ENCODE results near the gene ZNF408.
"Not testable (repeated sequence)": the region's sequence is repeated elsewhere in the genome, so short reads cannot be mapped to it uniquely, and the experiment has no call there.

Gene ZNF408

DNA sequence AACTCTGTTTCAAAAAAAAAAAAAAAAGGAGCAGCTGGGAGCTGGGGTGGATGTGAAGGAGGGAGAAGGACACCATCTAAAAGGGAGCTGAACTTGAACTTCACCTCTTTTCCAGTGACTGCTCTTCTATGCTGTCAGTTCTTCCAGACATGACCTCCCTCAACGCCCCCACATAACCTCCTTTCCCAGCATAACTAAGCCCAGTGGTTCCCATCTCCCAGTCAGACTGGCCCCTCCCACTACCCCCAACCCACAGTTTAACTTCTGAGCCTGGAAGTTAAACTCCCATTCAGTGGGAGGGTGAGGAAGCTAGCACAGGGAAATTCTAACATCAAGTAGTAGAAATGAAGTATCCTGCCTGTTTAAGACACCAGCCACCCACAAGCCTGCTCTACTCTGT, 2.2 kb upstream of the ZNF408 start:
- DNase-seq: peak; percentile 56 to 73 (median 70)

DNA sequence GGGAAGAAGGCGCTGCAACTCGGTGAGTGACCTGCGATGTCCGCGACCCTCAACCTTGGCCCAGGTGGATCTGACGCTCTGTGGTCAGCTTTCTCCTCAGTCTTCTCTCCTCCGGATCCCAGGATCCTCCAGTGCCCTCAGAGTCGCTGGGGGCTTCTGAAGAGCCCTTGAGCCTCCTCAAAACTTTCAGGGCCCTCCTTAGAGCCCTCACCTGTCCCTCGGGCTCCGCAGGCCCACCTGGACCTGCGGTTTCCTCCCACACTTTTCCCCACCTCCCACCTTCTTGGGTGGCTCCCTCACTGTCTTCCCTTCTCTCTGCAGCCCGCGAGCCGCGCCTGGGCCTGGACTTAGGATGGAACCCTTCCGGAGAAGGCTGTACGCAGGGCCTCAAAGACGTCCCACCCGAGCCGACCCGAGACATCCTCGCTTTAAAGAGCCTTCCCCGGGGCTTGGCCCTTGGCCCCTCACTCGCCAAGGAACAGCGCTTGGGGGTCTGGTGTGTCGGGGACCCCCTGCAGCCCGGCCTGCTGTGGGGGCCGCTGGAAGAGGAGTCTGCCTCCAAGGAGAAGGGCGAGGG, 335 bp downstream of the ZNF408 start:
- DNase-seq: peak in 1 of 3 donors; percentile 22

DNA sequence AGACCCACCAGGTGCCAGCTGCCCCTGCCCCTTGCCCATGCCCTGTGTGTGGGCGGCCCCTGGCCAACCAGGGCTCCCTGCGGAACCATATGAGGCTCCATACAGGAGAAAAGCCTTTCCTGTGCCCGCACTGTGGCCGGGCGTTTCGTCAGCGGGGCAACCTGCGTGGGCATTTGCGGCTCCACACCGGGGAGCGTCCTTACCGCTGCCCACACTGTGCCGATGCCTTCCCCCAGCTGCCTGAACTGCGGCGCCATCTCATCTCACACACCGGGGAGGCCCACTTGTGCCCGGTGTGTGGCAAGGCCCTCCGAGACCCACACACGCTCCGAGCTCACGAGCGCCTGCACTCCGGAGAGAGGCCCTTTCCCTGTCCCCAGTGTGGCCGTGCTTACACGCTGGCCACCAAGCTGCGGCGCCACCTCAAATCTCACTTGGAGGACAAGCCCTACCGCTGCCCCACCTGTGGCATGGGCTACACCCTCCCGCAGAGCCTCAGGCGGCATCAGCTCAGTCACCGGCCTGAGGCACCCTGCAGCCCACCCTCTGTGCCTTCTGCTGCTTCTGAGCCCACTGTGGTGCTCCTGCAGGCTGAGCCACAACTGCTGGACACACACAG, 4.3 kb downstream of the ZNF408 start:
- no peak for DNase-seq

DNA sequence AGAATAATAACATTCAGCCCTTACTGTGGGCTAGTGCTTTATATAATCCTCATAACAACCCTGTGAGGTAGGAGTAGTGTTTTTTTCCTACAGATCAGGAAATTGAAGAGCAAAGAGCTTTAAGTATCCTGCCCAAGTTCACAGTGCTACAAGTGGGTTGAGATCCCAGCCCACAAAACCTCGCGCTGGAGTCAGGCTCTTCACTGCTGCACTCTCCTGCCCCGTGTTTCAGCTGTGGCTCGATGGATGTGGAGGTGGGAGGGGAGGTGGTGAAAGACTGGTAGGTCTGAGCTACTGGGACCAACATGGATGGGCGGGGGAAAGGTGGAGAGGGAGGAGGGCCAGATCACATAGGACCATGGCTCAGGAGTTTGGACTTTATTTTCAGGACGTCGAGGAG, 6.1 kb downstream of the ZNF408 start:
- DNase-seq: no peak

DNA sequence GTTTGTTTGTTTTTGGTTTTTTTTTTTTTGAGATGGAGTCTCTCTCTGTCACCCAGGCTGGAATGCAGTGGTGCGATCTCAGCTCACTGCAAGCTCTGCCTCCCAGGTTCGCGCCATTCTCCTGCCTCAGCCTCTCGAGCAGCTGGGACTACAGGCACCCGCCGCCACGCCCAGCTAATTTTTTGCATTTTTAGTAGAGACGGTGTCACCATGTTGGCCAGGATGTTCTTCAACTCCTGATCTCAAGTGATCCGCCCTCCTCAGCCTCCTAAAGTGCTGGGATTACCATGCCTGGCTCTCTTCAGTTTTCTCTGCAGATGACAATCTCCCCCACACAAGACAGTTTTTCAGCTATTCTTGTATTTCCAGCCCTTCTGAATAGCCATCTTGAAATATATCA, 8.5 kb downstream of the ZNF408 start:
- not testable (repeated sequence) for DNase-seq

DNA sequence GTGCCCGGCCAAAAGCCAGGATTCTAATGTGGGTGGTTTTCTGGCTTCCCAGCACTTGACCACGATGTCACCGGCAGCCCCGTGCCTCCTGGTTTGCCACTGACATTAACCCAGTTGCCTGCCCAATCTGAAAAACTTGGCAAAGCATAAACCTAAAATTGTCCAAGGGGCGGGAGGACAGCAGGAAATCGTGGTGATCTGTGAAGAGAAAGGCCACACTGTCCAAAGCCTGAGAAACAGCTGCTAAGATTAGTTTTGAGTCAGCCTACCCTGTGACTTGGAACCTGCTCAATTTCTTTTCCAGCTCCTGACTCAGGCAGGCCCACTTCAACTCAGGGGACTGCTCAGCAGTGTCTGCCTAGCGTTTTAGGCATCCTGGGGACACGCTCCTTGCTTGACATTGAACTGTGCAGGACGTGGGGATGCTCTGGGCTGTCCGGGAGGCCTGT, 10.0 kb downstream of the ZNF408 start:
- DNase-seq: no peak

DNA sequence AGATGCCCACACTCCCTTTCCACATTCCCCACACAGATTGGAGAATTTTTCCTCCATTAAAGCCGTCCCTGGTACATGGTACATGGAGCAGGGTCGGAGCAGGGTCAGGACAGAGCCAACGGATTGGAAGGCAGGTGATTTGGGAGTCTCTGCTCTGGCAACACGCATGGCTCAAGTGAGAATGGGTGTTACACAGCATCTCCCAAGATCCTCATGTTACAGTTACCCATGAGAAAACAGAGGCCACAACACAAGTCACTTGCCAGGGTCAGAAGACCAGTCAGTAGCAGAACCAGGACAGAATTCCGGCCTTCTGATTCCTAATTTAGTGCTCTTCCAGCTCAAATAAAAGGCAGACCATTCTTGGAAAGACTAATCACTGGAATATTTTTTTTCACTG, 10.5 kb downstream of the ZNF408 start:
- no peak for DNase-seq

DNA sequence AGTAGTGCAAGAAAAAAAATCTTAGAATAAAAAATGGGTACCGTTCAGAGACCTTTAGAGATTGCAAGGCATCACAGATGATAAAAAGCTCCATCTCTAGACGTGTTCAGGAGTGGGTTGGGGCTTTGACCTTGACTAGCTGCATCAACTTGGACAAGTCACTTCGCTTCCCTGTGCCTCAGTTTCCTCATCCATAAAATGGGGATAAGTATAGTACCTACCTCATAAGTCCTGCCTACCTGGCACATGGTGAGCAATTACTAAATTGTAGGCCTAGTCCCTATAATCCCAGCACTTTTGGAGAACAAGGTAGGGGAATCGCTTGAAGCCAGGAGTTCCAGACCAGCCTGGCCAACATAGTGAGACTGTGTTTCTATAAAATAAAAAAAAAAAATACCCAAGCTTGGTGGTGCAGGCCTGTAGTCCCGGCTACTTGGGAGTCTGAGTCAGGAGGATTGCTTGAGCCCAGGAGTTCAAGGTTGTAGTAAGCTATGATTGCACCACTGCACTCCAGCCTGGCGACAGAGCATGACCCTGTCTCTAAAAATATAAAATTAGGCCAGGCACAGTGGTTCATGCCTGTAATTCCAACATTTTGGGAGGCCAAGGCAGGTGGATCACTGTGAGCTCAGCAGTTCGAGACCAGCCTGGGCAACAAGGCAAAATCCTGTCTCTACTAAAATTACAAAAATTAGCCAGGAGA, 12.2 kb downstream of the ZNF408 start:
- DNase-seq: no peak

DNA sequence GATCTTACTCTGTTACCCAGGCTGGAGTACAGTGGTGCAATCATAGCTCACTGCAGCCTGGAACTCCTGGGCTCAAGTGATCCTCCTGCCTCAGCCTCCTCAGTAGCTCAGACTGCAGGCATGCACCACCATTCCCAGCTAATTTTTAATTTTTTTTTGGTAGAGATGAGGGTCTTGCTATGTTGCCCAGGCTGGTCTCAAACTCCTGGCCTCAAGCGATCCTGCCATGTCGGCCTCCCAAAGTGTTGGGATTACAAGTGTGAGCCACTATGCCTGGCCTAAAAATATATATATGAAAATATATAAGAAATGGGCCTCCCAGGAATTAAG, 17.0 kb downstream of the ZNF408 start:
- DNase-seq: not testable (repeated sequence)

DNA sequence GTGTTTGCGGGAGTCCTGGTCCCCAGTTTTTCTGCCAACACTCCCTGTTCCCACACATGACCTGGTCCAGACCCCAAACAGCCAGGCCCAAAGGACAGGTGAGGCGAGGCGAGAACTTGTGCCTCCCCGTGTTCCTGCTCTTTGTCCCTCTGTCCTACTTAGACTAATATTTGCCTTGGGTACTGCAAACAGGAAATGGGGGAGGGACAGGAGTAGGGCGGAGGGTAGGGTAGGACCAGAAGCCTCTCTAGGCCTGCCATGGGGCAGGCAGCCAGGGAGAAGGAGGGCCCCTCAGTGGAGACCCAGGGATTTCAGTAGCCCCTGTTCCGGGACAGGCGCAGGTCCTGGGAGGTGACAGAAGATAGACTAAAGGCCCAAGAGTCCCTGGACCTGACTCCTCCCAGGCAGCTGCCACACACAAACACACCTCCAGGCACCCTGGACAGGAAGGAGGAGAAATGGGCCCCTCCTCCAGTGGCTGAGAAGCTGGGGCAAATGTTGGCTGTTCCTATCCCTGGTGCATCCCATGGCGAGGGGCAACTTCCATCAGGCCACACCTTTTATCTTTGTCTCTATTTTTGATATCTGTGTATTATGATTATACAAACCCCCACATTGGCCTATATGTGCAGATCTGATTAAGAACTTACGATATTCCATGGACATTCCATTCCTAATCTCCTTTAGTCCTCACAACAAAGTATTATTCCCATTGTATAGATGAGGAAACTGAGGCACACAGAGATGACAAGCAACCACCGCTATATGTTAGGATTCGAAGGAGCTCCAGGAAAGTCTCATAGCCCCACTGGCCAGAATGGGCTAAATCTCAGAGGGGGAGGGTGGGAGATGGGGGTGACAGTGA, 17.6 kb downstream of the ZNF408 start:
- DNase-seq: no peak

DNA sequence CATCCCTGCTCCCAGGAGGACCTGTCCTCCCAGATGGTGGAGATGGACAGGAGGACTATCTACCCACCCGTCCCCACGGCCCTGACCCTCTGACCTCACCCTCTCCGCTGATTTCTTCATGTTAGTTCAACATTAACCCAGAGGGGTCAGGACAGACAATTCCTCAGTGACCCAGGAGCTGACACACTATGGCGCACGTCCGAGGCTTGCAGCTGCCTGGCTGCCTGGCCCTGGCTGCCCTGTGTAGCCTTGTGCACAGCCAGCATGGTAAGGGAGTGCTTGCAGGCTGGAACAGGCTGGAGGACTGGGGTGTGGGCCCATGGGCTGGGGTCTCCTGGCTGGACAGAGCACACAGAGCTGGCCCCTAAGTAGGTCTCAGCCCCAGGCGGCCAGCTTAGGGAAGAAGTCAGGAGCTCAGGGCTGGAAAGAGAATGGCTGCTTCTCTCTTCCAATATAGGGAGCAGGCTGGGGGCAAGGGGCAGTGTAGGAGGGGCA, 18.3 kb downstream of the ZNF408 start, which contains the start of gene F2:
Gene F2, plus strand, starts transcription at position 166 of the 495 bp plus-strand sequence. Its CDS starts 23 bp downstream, at position 189.
- no peak for DNase-seq

DNA sequence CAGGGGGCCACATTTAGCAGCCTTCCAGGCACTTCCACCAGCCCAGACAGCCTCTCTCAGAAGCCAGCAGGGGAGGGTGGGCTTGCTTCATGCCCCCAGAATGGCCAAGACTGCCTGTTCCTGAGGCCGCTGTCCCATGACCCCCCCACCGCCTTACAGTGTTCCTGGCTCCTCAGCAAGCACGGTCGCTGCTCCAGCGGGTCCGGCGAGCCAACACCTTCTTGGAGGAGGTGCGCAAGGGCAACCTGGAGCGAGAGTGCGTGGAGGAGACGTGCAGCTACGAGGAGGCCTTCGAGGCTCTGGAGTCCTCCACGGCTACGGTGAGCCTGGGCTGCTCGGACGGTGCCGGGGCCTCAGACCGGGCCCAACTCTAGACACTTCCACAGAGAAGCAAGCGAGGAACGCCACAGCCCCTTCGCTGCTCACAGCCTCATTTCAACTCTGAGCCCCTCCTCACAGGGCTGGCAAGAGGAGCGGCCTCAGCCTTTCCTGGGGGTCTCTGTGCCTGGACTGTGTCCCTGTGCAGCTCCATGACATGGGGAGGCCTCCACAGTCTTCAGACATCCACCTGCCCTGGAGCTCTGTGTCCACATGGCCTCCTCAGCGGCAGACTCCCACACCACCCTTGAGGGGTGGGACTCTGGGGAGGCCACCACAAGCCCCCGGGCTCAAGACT, 18.9 kb downstream of the ZNF408 start:
- no peak for DNase-seq

DNA sequence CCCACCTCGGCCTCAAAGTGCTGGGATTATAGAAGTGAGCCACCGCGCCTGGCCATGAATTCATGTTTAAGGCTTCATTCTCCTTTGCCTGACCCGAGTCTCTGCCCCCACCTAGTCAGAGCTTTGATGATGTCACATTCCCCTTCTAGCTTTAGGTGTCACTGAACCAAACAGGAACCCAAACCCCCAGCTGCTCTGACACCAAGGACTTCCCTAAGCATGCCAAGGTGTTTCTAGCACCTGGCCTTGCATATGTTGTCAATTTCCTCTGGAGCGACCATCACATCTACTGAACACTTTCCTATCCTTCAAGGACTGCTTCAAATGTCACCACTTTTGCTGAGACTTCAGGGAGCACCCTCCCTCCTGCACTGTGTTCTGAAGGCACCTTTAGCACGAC, 20.5 kb downstream of the ZNF408 start:
- no peak for DNase-seq

DNA sequence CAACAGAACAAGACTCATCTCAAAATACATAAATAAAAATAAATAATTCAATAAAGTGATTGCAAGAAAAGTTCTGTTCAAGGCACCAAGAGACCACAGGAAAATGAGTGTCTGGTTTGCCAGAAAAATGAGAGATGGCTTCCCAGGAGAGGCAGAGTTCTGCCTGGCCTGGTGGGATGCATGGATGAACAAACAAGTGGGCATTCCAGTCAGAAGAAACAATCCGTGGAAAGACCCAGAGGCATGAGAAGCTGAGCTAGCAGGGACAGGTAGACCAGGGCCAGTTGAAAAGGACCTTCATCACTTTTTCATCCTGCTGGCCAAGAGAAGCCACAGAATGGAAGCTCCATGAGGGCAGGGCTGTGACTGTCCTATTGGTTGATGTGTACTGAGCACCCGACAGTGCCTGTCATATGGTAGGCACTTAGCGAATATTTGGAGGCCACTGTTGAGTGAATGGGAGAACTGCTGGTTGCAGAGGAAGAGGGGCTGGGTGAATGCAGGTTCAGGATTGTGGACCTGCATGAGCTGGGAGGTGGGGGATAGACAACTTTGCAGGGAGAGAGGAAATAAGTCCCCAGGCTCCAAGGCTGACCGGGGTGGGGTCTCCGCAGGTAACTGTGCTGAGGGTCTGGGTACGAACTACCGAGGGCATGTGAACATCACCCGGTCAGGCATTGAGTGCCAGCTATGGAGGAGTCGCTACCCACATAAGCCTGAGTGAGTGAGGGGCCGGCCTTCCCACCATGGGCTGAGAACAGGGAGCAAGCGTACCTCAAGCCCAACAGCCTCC, 21.9 kb downstream of the ZNF408 start:
- DNase-seq: peak in 1 of 3 donors; percentile 10

DNA sequence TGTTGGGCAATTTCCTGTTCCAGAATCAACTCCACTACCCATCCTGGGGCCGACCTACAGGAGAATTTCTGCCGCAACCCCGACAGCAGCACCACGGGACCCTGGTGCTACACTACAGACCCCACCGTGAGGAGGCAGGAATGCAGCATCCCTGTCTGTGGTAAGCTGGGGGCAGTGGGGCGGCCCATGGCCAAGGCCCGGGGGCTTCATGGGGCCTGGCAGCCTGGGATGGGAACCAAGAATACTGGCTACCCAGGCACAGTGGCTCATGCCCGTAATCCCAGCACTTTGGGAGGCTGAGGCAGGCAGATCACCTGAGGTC, 22.5 kb downstream of the ZNF408 start:
- peak in 1 of 3 donors; percentile 5 for DNase-seq

DNA sequence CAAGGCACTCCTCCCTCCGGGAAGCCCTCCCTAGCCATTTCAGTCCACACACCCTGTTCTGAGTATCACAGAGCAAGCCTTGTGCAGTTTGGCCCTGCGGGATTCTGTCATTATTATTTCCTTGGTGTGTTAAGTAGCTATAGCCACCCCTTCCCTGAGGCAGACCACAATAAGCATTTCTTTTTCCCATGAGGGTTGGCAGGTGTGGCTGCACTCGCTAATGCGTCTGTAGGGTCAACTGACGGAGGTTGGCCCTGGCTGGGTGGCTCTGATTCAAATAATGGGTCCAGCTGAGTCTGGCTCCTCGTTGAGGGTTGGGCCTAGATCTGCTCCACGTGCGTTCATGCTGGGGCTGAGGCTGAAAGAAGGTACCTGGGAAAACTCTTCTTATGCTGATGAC, 23.3 kb downstream of the ZNF408 start:
- no peak for DNase-seq

DNA sequence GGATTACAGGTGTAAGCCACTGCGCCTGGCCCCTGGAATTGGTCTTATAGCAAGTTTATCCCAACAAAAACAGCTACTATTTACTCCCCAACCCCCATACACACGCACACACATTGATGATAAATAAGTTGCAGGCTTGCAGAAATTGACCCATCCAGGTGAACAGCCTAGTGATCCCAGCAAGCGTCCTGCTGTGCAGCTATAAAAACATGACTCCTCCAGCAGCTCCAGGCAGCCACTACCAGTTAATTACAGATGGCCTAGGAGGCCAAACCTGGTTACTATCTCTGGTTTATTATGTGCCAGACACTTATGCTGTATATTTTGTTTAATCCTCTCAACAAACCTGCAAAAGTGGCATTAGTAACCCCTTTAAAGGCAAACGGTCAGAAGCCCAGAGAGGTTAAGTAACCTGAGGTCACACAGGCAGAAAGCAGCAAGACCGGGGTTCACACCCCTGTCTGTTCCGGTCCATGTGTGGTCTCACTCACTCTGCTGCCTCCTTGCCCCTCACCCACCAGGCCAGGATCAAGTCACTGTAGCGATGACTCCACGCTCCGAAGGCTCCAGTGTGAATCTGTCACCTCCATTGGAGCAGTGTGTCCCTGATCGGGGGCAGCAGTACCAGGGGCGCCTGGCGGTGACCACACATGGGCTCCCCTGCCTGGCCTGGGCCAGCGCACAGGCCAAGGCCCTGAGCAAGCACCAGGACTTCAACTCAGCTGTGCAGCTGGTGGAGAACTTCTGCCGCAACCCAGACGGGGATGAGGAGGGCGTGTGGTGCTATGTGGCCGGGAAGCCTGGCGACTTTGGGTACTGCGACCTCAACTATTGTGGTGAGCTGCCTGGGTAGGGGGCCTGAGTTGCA, 24.7 kb downstream of the ZNF408 start:
- no peak for DNase-seq

DNA sequence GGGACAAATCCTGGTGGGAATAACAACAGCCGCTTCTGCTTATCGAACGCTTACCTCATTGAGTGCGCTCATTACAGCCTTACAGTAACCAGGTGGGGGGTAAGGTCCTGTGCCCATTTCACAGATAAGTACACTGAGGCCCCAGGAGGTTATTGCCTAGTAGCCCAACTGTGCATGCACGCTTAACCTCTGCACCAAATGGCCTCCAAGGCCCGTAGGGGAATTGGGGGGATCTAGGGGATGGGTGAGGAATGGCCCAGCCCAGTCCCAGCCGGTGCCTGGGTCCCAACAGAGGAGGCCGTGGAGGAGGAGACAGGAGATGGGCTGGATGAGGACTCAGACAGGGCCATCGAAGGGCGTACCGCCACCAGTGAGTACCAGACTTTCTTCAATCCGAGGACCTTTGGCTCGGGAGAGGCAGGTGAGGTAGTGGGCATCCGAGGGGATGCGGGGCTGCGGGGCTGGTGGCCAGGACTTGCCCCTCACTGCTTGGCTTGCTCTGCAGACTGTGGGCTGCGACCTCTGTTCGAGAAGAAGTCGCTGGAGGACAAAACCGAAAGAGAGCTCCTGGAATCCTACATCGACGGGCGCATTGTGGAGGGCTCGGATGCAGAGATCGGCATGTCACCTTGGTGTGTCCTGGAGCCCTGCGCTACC, 25.5 kb downstream of the ZNF408 start:
- DNase-seq: no peak

DNA sequence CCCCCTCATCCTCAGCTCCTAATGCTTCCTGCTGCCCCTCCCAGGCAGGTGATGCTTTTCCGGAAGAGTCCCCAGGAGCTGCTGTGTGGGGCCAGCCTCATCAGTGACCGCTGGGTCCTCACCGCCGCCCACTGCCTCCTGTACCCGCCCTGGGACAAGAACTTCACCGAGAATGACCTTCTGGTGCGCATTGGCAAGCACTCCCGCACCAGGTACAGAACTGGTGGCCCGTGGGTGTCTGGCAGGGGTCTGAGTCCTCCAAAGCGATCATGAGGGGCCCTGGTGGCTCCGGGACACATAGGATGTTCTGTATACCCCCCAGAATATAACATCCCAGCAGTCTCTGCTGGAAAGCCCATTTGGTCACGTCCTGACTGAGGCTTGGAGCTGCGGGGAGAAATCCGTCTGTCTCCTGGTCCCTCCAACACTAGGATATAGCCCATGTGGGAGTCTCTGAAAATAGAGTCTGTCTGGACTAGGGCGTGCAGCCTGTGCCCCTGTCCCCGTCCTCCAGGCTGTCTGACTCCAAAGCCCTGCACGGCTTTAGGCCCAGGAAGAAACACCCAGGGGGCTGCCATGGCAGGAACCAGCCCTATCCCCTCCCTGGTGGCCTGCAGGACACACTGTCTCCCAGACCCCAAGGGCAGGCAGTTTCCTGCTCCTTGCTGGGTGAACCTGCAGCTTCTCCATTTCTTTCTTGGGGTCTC, 27.3 kb downstream of the ZNF408 start:
- DNase-seq: no peak

DNA sequence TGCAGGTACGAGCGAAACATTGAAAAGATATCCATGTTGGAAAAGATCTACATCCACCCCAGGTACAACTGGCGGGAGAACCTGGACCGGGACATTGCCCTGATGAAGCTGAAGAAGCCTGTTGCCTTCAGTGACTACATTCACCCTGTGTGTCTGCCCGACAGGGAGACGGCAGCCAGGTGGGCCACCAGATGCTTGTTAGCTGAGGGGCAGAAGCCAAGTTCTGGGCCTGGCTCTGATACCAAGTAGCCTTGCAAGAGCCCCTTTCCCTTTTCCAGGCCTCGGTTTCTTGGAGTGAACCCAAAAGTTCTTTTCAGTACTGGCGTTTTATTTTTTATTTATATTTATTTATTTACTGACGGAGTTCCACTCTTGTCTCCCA, 27.8 kb downstream of the ZNF408 start:
- DNase-seq: no peak
